GM23338 (cell line): ENCODE measurements around the gene OVCA2.

Experiments used
- CREB1 ChIP-seq: fragments of 250-450 bp; sonication (Bioruptor Pico); IDR thresholded peaks from 2 replicates; pipeline ENCODE4 v1.5.0; 2020; ENCODE audit warnings: low read depth, mild to moderate bottlenecking, moderate library complexity
- CTCF ChIP-seq, 2 experiments: fragments of 200-600 bp in 1 of 2; sonication (generic) in 1 of 2; conservative IDR thresholded peaks; 2 replicates each; pipeline versions ENCODE4 v1.5.1 to v1.6.1; 2016 to 2017; ENCODE audit warnings: antibody characterized with exemption in 2 of 2, low read depth in 2 of 2, mild to moderate bottlenecking in 2 of 2, moderate library complexity in 1 of 2
- EZH2 ChIP-seq: fragments of 200-600 bp; sonication (generic); IDR thresholded peaks from one replicate; pipeline ENCODE4 v1.8.0; 2017; ENCODE audit warnings: antibody characterized with exemption, mild to moderate bottlenecking, low read depth; ENCODE audit not compliant: unreplicated experiment
- EZH2phosphoT487 ChIP-seq: fragments of 200-600 bp; sonication (generic); IDR thresholded peaks from one replicate; pipeline ENCODE4 v1.8.1; 2018; ENCODE audit warnings: antibody characterized with exemption; ENCODE audit not compliant: unreplicated experiment
- JUNB ChIP-seq: IDR thresholded peaks from one replicate; pipeline ENCODE4 v1.6.1; 2016; ENCODE audit warnings: antibody characterized with exemption; ENCODE audit not compliant: unreplicated experiment
- NANOG ChIP-seq: IDR thresholded peaks from 2 replicates; pipeline ENCODE4 v1.6.1; 2016; ENCODE audit warnings: antibody characterized with exemption, borderline replicate concordance
- POLR2AphosphoS5 ChIP-seq: IDR thresholded peaks from 2 replicates; pipeline ENCODE4 v1.6.1; 2016; ENCODE audit warnings: antibody characterized with exemption, low read depth
- TF ChIP-seq, protein P1 (sequence below): IDR thresholded peaks from one replicate; pipeline ENCODE4 v1.6.1; 2018; ENCODE audit warnings: antibody characterized with exemption; ENCODE audit not compliant: unreplicated experiment
- TF ChIP-seq, protein P2 (sequence below): fragments of 250-450 bp; sonication (Bioruptor Pico); IDR thresholded peaks from 2 replicates; pipeline ENCODE4 v1.5.0; 2020; ENCODE audit warnings: mild to moderate bottlenecking, moderate library complexity

DNA sequence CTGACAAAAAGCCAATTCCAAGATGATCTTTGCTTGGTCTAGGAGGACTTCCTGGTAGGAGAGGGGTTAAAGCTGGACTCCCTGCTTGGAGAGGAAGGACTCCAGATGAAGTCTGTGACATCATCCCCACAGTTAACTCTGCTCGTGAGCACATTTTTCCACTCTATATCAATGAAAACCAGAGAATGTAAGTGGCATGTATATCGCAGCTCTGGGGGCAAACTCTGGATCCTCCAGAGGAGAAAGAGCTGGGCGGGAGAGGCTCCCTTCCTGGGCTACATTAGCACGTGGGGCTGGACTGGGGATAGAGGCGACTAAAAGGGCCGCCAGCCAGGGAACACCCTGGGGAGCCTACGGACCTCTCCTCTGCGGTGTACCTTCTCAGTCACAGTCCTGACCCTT lies 47.2 kb downstream of the OVCA2 start:
- TF ChIP-seq EZH2phosphoT487: no peak
- TF ChIP-seq CTCF (conservative IDR thresholded peaks at IDR 0.05; ENCODE audit: low read depth in 2 of 2): no peak
- TF ChIP-seq POLR2AphosphoS5: no peak
- TF ChIP-seq CREB1 (CRISPR knock-in tag): no peak
- TF ChIP-seq, protein P1, sequence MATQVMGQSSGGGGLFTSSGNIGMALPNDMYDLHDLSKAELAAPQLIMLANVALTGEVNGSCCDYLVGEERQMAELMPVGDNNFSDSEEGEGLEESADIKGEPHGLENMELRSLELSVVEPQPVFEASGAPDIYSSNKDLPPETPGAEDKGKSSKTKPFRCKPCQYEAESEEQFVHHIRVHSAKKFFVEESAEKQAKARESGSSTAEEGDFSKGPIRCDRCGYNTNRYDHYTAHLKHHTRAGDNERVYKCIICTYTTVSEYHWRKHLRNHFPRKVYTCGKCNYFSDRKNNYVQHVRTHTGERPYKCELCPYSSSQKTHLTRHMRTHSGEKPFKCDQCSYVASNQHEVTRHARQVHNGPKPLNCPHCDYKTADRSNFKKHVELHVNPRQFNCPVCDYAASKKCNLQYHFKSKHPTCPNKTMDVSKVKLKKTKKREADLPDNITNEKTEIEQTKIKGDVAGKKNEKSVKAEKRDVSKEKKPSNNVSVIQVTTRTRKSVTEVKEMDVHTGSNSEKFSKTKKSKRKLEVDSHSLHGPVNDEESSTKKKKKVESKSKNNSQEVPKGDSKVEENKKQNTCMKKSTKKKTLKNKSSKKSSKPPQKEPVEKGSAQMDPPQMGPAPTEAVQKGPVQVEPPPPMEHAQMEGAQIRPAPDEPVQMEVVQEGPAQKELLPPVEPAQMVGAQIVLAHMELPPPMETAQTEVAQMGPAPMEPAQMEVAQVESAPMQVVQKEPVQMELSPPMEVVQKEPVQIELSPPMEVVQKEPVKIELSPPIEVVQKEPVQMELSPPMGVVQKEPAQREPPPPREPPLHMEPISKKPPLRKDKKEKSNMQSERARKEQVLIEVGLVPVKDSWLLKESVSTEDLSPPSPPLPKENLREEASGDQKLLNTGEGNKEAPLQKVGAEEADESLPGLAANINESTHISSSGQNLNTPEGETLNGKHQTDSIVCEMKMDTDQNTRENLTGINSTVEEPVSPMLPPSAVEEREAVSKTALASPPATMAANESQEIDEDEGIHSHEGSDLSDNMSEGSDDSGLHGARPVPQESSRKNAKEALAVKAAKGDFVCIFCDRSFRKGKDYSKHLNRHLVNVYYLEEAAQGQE: no peak
- no peak for TF ChIP-seq EZH2
- no peak for TF ChIP-seq NANOG
- TF ChIP-seq, protein P2, sequence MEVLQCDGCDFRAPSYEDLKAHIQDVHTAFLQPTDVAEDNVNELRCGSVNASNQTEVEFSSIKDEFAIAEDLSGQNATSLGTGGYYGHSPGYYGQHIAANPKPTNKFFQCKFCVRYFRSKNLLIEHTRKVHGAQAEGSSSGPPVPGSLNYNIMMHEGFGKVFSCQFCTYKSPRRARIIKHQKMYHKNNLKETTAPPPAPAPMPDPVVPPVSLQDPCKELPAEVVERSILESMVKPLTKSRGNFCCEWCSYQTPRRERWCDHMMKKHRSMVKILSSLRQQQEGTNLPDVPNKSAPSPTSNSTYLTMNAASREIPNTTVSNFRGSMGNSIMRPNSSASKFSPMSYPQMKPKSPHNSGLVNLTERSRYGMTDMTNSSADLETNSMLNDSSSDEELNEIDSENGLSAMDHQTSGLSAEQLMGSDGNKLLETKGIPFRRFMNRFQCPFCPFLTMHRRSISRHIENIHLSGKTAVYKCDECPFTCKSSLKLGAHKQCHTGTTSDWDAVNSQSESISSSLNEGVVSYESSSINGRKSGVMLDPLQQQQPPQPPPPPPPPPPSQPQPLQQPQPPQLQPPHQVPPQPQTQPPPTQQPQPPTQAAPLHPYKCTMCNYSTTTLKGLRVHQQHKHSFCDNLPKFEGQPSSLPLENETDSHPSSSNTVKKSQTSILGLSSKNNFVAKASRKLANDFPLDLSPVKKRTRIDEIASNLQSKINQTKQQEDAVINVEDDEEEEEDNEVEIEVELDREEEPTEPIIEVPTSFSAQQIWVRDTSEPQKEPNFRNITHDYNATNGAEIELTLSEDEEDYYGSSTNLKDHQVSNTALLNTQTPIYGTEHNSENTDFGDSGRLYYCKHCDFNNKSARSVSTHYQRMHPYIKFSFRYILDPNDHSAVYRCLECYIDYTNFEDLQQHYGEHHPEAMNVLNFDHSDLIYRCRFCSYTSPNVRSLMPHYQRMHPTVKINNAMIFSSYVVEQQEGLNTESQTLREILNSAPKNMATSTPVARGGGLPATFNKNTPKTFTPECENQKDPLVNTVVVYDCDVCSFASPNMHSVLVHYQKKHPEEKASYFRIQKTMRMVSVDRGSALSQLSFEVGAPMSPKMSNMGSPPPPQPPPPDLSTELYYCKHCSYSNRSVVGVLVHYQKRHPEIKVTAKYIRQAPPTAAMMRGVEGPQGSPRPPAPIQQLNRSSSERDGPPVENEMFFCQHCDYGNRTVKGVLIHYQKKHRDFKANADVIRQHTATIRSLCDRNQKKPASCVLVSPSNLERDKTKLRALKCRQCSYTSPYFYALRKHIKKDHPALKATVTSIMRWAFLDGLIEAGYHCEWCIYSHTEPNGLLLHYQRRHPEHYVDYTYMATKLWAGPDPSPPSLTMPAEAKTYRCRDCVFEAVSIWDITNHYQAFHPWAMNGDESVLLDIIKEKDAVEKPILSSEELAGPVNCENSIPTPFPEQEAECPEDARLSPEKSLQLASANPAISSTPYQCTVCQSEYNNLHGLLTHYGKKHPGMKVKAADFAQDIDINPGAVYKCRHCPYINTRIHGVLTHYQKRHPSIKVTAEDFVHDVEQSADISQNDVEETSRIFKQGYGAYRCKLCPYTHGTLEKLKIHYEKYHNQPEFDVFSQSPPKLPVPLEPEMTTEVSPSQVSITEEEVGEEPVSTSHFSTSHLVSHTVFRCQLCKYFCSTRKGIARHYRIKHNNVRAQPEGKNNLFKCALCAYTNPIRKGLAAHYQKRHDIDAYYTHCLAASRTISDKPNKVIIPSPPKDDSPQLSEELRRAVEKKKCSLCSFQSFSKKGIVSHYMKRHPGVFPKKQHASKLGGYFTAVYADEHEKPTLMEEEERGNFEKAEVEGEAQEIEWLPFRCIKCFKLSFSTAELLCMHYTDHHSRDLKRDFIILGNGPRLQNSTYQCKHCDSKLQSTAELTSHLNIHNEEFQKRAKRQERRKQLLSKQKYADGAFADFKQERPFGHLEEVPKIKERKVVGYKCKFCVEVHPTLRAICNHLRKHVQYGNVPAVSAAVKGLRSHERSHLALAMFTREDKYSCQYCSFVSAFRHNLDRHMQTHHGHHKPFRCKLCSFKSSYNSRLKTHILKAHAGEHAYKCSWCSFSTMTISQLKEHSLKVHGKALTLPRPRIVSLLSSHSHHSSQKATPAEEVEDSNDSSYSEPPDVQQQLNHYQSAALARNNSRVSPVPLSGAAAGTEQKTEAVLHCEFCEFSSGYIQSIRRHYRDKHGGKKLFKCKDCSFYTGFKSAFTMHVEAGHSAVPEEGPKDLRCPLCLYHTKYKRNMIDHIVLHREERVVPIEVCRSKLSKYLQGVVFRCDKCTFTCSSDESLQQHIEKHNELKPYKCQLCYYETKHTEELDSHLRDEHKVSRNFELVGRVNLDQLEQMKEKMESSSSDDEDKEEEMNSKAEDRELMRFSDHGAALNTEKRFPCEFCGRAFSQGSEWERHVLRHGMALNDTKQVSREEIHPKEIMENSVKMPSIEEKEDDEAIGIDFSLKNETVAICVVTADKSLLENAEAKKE (CRISPR knock-in tag): no peak
- no peak for TF ChIP-seq JUNB
